Activated T-helper 2 cell treated with anti-CD3 and anti-CD28 coated beads, Interferon-gamma antibody, Interleukin-2, Interleukin-4, amounts not matched to agents 10 μg/mL and 5 μg/mL and 100 μg/mL, durations not matched to agents 14 hours and 24 hours and 36 hours (primary cell): ENCODE data around the gene SPARCL1. TPM values are rescaled to one million over a fixed set of nuclear protein-coding genes. Genes with fewer than 3 reads are reported as not detected.
"Not testable (repeated sequence)": the region's sequence is repeated elsewhere in the genome, so short reads cannot be mapped to it uniquely, and the experiment has no call there.

Source experiments
- DNase-seq: peaks from one replicate; pipeline ENCODE4 v3.0.0; 2021; ENCODE audit warnings: low spot score
- H3K27ac Mint-ChIP-seq: one replicate; pipeline ENCODE4 v1.8.0; 2021; ENCODE audit warnings: mixed read lengths
- H3K27me3 Mint-ChIP-seq: one replicate; pipeline ENCODE4 v1.8.0; 2021; ENCODE audit warnings: low read depth, mixed read lengths
- H3K36me3 Mint-ChIP-seq: one replicate; pipeline ENCODE4 v1.8.0; 2021; ENCODE audit warnings: low read depth, mixed read lengths
- H3K4me1 Mint-ChIP-seq: one replicate; pipeline ENCODE4 v1.8.0; 2021; ENCODE audit warnings: low read depth, mixed read lengths
- H3K4me3 Mint-ChIP-seq: one replicate; pipeline ENCODE4 v1.8.0; 2021; ENCODE audit warnings: low read depth, mild to moderate bottlenecking, moderate library complexity, mixed read lengths
- H3K9me3 Mint-ChIP-seq: one replicate; pipeline ENCODE4 v1.8.0; 2021; ENCODE audit warnings: mixed read lengths
- intact Hi-C: fragments of 100-400 bp; cut with micrococcal nuclease; formaldehyde crosslinking; loops from one replicate; pipeline ENCODE4 v1.15.1; 2023
- total RNA-seq: library from RNA; stranded (reverse); gene quantifications from 2 replicates; pipeline ENCODE4 v1.2.3, GENCODE V29; 2022

The SPARCL1 gene
- not detected in 2 replicates for total RNA-seq

- intact Hi-C loops = no loop called here
- Mint-ChIP-seq H3K27me3 (peaks cover 5% of the 10 kb centered on the region), H3K27ac (no peak within 1 kb of the TSS), H3K36me3 (no peaks in the 10 kb centered on the region), H3K9me3 (peaks cover 8% of the 10 kb centered on the region), H3K4me1 (no peaks in the 10 kb centered on the region), H3K4me3 (no peak within 1 kb of the TSS)
- no peak for DNase-seq
Observed at GRCh38 chr4:87529187-87529586, at the start of gene SPARCL1. Gene SPARCL1 (minus strand): TSS chr4:87529376. CDS start chr4:87499574, 29,802 bp downstream.

GRCh38 chr4:87575983-87576382, 46.8 kb upstream of the SPARCL1 start:
- Mint-ChIP-seq H3K27me3 (no peaks in the 10 kb centered on the region), H3K9me3 (no peaks in the 10 kb centered on the region), H3K4me1 (peaks cover 4% of the 10 kb centered on the region), H3K4me3 (no peak overlapping the region), H3K27ac (no peak overlapping the region), H3K36me3 (no peaks in the 10 kb centered on the region)
- no peak for DNase-seq
- intact Hi-C loops = no loop called here

- no peak overlapping the region for H3K27ac Mint-ChIP-seq
- no peaks in the 10 kb centered on the region for H3K36me3 Mint-ChIP-seq
- no peaks in the 10 kb centered on the region for H3K9me3 Mint-ChIP-seq
- H3K4me3 Mint-ChIP-seq = no peak overlapping the region
- H3K27me3 Mint-ChIP-seq = no peaks in the 10 kb centered on the region
- DNase-seq = no peak
- intact Hi-C loops = no loop called here
- peaks cover 8% of the 10 kb centered on the region for H3K4me1 Mint-ChIP-seq
Observed at GRCh38 chr4:87575408-87575807, 46.2 kb upstream of the SPARCL1 start.

GRCh38 chr4:87574996-87575395, 45.8 kb upstream of the SPARCL1 start:
- Mint-ChIP-seq H3K4me3 (no peak overlapping the region), H3K36me3 (no peaks in the 10 kb centered on the region), H3K27me3 (no peaks in the 10 kb centered on the region), H3K9me3 (no peaks in the 10 kb centered on the region), H3K27ac (no peak overlapping the region), H3K4me1 (peaks cover 7% of the 10 kb centered on the region)
- intact Hi-C loops = no loop called here
- DNase-seq = no peak

- DNase-seq = not testable (repeated sequence)
Observed at GRCh38 chr4:87574376-87574775, 45.2 kb upstream of the SPARCL1 start.

GRCh38 chr4:87570290-87570805, 41.2 kb upstream of the SPARCL1 start:
- Mint-ChIP-seq H3K27me3 (peaks cover 2% of the 10 kb centered on the region), H3K36me3 (no peaks in the 10 kb centered on the region), H3K4me1 (peaks cover 5% of the 10 kb centered on the region), H3K9me3 (no peaks in the 10 kb centered on the region), H3K4me3 (no peak overlapping the region), H3K27ac (no peak overlapping the region)
- intact Hi-C loops = no loop called here
- DNase-seq = no peak

More at GRCh38 chr4:87574376-87574775, 45.2 kb upstream of the SPARCL1 start:
- H3K4me3 Mint-ChIP-seq, H3K27me3 Mint-ChIP-seq, H3K36me3 Mint-ChIP-seq, H3K4me1 Mint-ChIP-seq, intact Hi-C loops, H3K9me3 Mint-ChIP-seq, H3K27ac Mint-ChIP-seq: not testable (repeated sequence)

GRCh38 chr4:87567191-87567590, 38.0 kb upstream of the SPARCL1 start:
- peaks cover 2% of the 10 kb centered on the region for H3K27me3 Mint-ChIP-seq
- H3K9me3 Mint-ChIP-seq = no peaks in the 10 kb centered on the region
- H3K4me1 Mint-ChIP-seq = peaks cover 5% of the 10 kb centered on the region
- no peak overlapping the region for H3K4me3 Mint-ChIP-seq
- no peaks in the 10 kb centered on the region for H3K36me3 Mint-ChIP-seq
- DNase-seq = no peak
- intact Hi-C loops = no loop called here
- no peak overlapping the region for H3K27ac Mint-ChIP-seq

- Mint-ChIP-seq H3K4me1 (peaks cover 5% of the 10 kb centered on the region), H3K36me3 (peaks cover under 1% of the 10 kb centered on the region), H3K4me3 (no peak overlapping the region), H3K27me3 (peaks cover 2% of the 10 kb centered on the region), H3K27ac (no peak overlapping the region), H3K9me3 (peaks cover under 1% of the 10 kb centered on the region)
- intact Hi-C loops = no loop called here
- no peak for DNase-seq
Observed at GRCh38 chr4:87566276-87566675, 37.1 kb upstream of the SPARCL1 start.

- H3K4me1 Mint-ChIP-seq = peaks cover 7% of the 10 kb centered on the region
- no peak for DNase-seq
- intact Hi-C loops = no loop called here
- peaks cover 5% of the 10 kb centered on the region for H3K36me3 Mint-ChIP-seq
- H3K27ac Mint-ChIP-seq = no peak overlapping the region
- H3K4me3 Mint-ChIP-seq = no peak overlapping the region
- H3K9me3 Mint-ChIP-seq = peaks cover 5% of the 10 kb centered on the region
- H3K27me3 Mint-ChIP-seq = peaks cover 2% of the 10 kb centered on the region
Observed at GRCh38 chr4:87565746-87566145, 36.6 kb upstream of the SPARCL1 start.

GRCh38 chr4:87560802-87561201, 31.6 kb upstream of the SPARCL1 start:
- H3K27ac Mint-ChIP-seq = no peak overlapping the region
- H3K36me3 Mint-ChIP-seq = peaks cover 5% of the 10 kb centered on the region
- no peaks in the 10 kb centered on the region for H3K27me3 Mint-ChIP-seq
- peaks cover 29% of the 10 kb centered on the region for H3K4me1 Mint-ChIP-seq
- no peak overlapping the region for H3K4me3 Mint-ChIP-seq
- DNase-seq = no peak
- H3K9me3 Mint-ChIP-seq = peaks cover 5% of the 10 kb centered on the region
- intact Hi-C loops = no loop called here

- peaks cover 5% of the 10 kb centered on the region for H3K9me3 Mint-ChIP-seq
- H3K4me3 Mint-ChIP-seq = no peak overlapping the region
- peak overlapping the region; percentile 65 for H3K27ac Mint-ChIP-seq
- DNase-seq = peak; percentile 66
- intact Hi-C loops = loop anchor here (5.0 kb wide), 2 partner anchors 62 to 468 kb away; no protein-coding TSS in a partner anchor
- H3K36me3 Mint-ChIP-seq = peaks cover 5% of the 10 kb centered on the region
- H3K4me1 Mint-ChIP-seq = peaks cover 28% of the 10 kb centered on the region
- no peaks in the 10 kb centered on the region for H3K27me3 Mint-ChIP-seq
Observed at GRCh38 chr4:87559090-87559837, 30.1 kb upstream of the SPARCL1 start.

- Mint-ChIP-seq H3K9me3 (peaks cover 5% of the 10 kb centered on the region), H3K27ac (no peak overlapping the region), H3K4me1 (peaks cover 28% of the 10 kb centered on the region), H3K4me3 (no peak overlapping the region), H3K36me3 (peaks cover 5% of the 10 kb centered on the region), H3K27me3 (peaks cover 5% of the 10 kb centered on the region)
- intact Hi-C loops = loop anchor here (5.0 kb wide), 2 partner anchors 60 to 470 kb away; no protein-coding TSS in a partner anchor
- DNase-seq = no peak
Observed at GRCh38 chr4:87557348-87557747, 28.2 kb upstream of the SPARCL1 start.
